ENCODE measurements around the gene NOTCH4.

The NOTCH4 gene

GRCh38 chr6:32153564-32154513 is 70.0 kb downstream of the NOTCH4 start, which contains the start of gene PPT2 (continued):
- TF ChIP-seq PRDM2 (tag by site-specific recombination; IDR thresholded peaks at IDR 0.05; ENCODE audit: borderline replicate concordance) (no peak), KLF10 (tag by site-specific recombination; IDR thresholded peaks at IDR 0.05) (0 out of 2 replicates have a peak, but pooled peaks have one; percentile 56), ZNF2 (tag by site-specific recombination; IDR thresholded peaks at IDR 0.05) (peak; percentile 52; the same call in 1 of the 2 replicates), ZNF221 (tag by site-specific recombination; IDR thresholded peaks at IDR 0.05; ENCODE audit: borderline replicate concordance) (no peak), ZNF843 (tag by site-specific recombination; IDR thresholded peaks at IDR 0.05) (peak; percentile 24; the same call in 1 of the 2 replicates), ZNF184 (tag by site-specific recombination; IDR thresholded peaks at IDR 0.05) (0 out of 2 replicates have a peak, but pooled peaks have one; percentile 8), ZNF148 (tag by site-specific recombination; IDR thresholded peaks at IDR 0.05; ENCODE audit: borderline replicate concordance) (no peak), ZSCAN23 (tag by site-specific recombination; IDR thresholded peaks at IDR 0.05) (no peak), ZNF433 (tag by site-specific recombination; IDR thresholded peaks at IDR 0.05; ENCODE audit: low read depth) (no peak), ZNF223 (tag by site-specific recombination; IDR thresholded peaks at IDR 0.05) (no peak), GLI2 (tag by site-specific recombination; IDR thresholded peaks at IDR 0.05; ENCODE audit: borderline replicate concordance, low read depth) (no peak), ZNF132 (tag by site-specific recombination; IDR thresholded peaks at IDR 0.05; ENCODE audit: borderline replicate concordance) (no peak), ZNF169 (tag by site-specific recombination; IDR thresholded peaks at IDR 0.05) (no peak), ZNF521 (tag by site-specific recombination; IDR thresholded peaks at IDR 0.05) (no peak), ZNF292 (tag by site-specific recombination; IDR thresholded peaks at IDR 0.05; ENCODE audit: borderline replicate concordance, low read depth) (no peak), FEZF1 (tag by site-specific recombination; IDR thresholded peaks at IDR 0.05) (no peak), ZNF211 (tag by site-specific recombination; IDR thresholded peaks at IDR 0.05; ENCODE audit: low read depth) (no peak), ZXDB (tag by site-specific recombination; IDR thresholded peaks at IDR 0.05) (peak; percentile 84)
- TF ChIP-seq, protein P1, sequence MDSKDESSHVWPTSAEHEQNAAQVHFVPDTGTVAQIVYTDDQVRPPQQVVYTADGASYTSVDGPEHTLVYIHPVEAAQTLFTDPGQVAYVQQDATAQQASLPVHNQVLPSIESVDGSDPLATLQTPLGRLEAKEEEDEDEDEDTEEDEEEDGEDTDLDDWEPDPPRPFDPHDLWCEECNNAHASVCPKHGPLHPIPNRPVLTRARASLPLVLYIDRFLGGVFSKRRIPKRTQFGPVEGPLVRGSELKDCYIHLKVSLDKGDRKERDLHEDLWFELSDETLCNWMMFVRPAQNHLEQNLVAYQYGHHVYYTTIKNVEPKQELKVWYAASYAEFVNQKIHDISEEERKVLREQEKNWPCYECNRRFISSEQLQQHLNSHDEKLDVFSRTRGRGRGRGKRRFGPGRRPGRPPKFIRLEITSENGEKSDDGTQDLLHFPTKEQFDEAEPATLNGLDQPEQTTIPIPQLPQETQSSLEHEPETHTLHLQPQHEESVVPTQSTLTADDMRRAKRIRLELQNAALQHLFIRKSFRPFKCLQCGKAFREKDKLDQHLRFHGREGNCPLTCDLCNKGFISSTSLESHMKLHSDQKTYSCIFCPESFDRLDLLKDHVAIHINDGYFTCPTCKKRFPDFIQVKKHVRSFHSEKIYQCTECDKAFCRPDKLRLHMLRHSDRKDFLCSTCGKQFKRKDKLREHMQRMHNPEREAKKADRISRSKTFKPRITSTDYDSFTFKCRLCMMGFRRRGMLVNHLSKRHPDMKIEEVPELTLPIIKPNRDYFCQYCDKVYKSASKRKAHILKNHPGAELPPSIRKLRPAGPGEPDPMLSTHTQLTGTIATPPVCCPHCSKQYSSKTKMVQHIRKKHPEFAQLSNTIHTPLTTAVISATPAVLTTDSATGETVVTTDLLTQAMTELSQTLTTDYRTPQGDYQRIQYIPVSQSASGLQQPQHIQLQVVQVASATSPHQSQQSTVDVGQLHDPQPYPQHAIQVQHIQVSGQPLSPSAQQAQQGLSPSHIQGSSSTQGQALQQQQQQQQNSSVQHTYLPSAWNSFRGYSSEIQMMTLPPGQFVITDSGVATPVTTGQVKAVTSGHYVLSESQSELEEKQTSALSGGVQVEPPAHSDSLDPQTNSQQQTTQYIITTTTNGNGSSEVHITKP (tag by site-specific recombination; IDR thresholded peaks at IDR 0.05) = peak; percentile 100
- TF ChIP-seq, protein P2, sequence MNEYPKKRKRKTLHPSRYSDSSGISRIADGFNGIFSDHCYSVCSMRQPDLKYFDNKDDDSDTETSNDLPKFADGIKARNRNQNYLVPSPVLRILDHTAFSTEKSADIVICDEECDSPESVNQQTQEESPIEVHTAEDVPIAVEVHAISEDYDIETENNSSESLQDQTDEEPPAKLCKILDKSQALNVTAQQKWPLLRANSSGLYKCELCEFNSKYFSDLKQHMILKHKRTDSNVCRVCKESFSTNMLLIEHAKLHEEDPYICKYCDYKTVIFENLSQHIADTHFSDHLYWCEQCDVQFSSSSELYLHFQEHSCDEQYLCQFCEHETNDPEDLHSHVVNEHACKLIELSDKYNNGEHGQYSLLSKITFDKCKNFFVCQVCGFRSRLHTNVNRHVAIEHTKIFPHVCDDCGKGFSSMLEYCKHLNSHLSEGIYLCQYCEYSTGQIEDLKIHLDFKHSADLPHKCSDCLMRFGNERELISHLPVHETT (tag by site-specific recombination; IDR thresholded peaks at IDR 0.05) = no peak
- TF ChIP-seq, protein P3, sequence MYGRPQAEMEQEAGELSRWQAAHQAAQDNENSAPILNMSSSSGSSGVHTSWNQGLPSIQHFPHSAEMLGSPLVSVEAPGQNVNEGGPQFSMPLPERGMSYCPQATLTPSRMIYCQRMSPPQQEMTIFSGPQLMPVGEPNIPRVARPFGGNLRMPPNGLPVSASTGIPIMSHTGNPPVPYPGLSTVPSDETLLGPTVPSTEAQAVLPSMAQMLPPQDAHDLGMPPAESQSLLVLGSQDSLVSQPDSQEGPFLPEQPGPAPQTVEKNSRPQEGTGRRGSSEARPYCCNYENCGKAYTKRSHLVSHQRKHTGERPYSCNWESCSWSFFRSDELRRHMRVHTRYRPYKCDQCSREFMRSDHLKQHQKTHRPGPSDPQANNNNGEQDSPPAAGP (tag by site-specific recombination; IDR thresholded peaks at IDR 0.05) = peak; percentile 29
- TF ChIP-seq, protein P4, sequence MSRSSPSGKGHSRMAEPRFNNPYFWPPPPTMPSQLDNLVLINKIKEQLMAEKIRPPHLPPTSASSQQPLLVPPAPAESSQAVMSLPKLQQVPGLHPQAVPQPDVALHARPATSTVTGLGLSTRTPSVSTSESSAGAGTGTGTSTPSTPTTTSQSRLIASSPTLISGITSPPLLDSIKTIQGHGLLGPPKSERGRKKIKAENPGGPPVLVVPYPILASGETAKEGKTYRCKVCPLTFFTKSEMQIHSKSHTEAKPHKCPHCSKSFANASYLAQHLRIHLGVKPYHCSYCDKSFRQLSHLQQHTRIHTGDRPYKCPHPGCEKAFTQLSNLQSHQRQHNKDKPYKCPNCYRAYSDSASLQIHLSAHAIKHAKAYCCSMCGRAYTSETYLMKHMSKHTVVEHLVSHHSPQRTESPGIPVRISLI (tag by site-specific recombination; IDR thresholded peaks at IDR 0.05) = no peak

All from HEK293 (cell line).